ENCODE data around the gene KIAA1217.

KIAA1217 gene

DNA sequence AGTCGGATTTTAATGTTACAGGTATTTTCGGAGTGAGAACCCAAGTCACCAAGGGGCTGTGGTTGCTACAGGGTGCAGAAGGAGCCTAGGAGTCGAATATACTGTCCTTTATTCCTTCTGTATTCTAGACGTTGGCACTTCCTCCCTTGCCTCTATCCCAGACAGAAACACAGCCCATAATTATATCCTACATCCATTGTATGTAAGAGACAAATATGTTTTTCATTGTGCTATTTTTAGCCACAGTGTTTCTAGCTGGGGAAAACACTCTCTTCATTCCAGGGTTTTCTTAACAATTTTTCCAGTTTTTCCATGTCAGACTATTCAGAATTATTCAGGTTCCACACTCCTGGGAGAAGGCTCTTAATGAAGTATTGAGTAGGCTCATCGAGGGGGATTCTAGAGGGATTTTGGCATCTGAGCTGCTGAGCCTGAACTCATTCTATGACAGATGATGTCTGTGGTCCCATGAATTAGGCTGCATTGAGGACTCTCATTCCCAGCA, 32.6 kb downstream of the KIAA1217 start:
- no peak for DNase-seq (ENCODE audit: low read depth)

DNA sequence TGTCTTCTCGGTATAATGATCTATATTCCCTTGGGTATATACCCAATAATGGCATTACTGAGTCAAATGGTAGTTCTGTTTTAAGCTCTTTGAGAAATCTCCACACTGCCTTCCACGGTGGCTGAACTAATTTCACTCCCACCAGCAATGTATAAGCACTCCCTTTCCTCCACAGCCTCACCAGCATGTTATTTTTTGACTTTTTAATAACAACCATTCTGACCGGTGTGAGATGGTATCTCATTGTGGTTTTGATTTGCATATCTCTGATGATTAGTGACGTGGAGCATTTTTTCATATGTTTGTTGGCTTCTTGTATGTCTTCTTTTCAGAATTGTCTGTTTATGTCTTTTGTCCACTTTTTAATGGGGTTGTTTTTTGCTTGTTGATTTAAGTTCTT, 33.6 kb downstream of the KIAA1217 start:
- no peak for DNase-seq (ENCODE audit: low read depth)

DNA sequence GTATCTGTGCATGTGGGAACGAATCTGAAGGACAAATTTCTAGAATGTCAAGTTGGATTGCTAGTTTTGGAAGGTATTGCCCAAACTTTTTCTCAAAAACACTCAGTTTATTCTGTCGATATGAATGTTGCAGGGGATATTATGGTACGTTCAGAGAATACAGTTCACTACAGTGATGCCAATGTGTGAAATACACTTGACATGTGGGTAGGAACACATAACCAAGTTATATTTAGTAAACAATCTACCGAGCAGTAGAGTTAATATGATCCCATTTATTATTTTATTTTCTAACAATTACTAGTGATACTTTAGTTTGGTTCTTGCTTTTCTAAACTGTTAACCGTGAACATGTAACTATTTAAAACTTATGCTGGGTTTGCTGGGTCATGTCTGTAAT, 37.4 kb downstream of the KIAA1217 start:
- no peak for DNase-seq (ENCODE audit: low read depth)

- no peak for DNase-seq (ENCODE audit: low read depth)
These were observed 38.9 kb downstream of the KIAA1217 start for GRCh38 chr10:24247841-24248240.

DNA sequence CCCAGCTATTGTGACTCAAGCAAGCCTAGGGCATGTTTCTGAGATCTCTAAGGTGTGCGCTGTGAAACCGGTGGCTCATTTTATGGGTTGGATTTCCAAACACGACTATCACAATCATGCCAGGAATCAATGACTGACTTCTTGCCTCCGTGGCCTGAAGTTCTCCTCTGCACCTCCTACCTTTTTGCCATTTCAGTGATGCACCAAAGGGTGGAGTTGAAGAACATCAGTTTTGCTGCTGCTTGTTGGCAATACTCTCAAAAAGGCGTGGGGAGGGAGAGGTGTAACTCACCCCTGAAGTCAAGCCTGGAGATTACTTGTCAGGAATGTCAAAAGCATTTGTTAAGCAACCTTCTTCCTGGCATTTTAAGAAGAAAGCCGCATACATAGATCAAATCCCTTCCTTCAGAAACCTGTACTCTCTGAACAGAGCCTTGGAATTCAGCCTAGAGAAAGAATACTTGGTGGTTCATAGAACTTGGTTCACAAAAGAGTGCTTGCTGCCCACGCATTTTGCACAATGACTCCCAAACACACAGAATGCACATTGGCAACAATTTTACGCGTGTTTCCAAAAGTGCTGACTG, 41.0 kb downstream of the KIAA1217 start:
- DNase-seq (ENCODE audit: low read depth) = no peak

GRCh38 chr10:24251547-24251946, 42.6 kb downstream of the KIAA1217 start:
- no peak for DNase-seq (ENCODE audit: low read depth)

GRCh38 chr10:24254180-24254579, 45.2 kb downstream of the KIAA1217 start:
- no peak for DNase-seq (ENCODE audit: low read depth)

- DNase-seq (ENCODE audit: low read depth) = no peak
These were observed 46.4 kb downstream of the KIAA1217 start for GRCh38 chr10:24255115-24255880.

DNA sequence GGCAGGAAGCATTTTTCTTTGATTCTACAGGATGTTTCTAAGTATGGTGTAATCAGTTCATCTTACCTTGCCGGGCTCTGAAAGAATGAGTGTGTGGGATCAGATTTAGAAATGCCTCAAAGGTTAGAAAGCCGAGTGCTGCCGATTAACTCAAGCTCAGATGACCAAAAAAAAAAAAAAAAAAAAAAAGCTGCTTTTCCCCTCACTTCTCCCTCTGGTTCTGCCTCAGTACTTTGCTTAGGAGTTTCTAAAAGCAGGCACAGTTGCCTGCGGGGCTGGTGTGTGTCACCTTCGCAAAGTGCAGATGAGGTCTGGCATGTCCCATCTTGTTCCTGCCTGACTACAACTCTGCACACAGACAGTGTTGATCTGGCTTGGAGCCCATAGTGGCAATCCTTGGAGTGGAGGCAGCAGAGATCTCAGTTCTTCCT, 47.0 kb downstream of the KIAA1217 start:
- DNase-seq (ENCODE audit: low read depth) = no peak

DNA sequence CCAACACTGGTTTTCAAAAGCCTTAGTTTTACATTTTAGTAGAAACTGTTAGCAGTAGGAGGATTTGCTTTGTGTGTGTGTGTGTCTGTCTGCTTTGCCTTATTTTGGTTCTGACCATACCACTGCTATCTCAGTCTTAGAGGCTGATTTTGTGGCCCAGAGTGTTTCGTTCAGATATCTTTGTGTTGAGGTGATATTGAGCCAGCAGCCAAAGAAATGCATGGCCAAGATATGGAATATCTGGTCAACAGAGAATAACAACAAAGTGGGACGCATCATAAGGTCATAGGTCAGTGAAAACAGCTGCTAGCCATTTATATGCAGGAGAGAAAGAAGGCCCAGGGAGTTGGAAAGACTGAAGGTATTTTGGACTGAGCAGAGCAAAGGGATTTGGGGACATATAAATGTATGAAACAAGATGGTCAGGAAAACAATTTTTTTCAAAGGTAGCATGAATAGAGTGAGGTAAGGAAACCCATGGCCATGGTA, 47.7 kb downstream of the KIAA1217 start:
- DNase-seq (ENCODE audit: low read depth) = no peak

- DNase-seq (ENCODE audit: low read depth) = no peak
These were observed 48.6 kb downstream of the KIAA1217 start for GRCh38 chr10:24257588-24257987.

GRCh38 chr10:24259365-24260130, 50.6 kb downstream of the KIAA1217 start:
- no peak for DNase-seq (ENCODE audit: low read depth)

DNA sequence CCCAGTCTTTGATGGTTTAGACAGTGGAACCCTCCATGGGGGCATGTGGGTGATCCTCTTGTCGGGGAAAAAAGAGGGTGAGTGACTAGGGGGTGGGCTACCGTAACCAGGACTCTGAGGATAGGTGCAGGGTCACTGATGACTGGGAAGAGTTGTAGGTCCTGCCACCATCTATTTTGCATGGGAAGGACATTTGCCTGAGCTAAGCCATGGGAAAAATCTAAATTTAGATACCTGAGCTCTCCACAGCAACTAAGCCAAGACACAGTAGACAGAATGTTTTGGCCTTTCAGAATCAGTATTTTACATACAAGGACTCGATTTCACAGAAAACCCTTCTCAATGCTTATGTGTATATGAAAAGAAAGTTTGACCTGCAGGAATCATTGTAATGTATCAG, 52.7 kb downstream of the KIAA1217 start:
- DNase-seq (ENCODE audit: low read depth) = no peak

DNA sequence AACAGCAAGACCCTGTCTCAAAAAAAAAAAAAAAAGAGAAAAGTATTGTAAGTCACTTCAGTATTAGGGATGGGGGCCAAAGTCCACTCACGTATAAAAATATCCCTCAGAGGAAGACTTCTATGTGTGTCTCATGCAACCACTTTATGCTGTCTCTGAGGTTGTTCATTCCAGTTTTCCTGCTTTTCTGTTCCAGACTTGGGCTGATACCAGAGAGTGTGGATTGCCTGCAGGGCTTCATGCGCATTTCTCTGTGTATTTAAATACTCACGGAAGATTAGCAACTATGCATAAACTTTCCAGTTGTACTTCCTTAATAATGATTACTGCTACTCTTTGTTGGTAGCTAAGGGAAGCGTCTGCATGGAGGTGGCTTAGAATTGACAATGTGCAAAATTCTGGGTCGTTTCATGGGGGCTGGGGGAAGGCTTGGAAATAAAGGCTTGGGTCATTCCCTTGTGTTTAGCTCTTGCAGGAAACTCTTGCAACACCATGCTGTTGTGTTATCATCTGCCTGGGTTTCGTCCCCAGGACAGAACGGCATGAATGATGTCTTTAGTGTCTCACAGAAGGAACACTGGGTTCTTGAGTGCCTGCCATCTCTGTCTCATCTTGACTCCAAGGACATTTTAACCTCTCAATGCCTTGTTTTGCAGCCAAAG, 54.1 kb downstream of the KIAA1217 start:
- DNase-seq (ENCODE audit: low read depth) = no peak

DNA sequence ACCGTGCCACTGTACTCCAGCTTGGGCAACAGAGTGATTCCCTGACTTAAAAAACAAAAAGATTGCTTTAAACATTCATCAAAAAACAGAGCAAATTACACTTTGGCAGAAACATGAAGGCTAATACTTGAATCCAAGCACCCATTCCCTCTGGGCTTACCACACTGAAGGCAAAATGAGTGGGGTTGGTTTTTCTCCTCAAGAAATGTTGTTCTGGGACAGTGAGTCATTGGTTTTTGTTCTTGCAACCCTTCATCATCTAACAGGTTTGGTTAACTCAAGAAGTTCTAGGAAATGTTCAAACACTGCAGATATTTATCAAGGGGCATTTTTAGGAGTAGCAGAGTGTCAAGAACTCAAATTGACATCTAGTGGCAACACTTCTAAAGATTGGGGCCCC, 60.5 kb downstream of the KIAA1217 start:
- no peak for DNase-seq (ENCODE audit: low read depth)

DNA sequence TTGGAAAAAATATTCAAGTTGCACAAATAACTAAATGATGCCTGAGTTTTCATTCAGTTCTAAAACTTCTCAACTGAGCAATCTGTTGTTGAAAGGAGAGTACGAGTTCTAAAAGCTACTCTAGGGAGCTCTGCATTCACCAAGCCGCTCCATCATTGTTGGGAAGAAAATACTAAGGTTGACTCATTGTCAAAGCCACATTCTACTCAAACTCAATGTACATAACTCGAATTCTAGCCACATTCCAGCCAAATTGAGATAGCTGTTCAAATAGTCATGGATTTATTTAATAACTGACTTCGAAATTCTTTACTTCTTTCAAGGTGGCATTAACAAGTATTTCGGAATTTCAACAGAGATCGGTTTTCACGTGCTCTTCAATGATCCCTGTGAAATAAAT, 63.4 kb downstream of the KIAA1217 start:
- DNase-seq (ENCODE audit: low read depth) = no peak

GRCh38 chr10:24277277-24277676, 68.3 kb downstream of the KIAA1217 start:
- no peak for DNase-seq (ENCODE audit: low read depth)

GRCh38 chr10:24277771-24278170, 68.8 kb downstream of the KIAA1217 start:
- DNase-seq (ENCODE audit: low read depth) = no peak

DNA sequence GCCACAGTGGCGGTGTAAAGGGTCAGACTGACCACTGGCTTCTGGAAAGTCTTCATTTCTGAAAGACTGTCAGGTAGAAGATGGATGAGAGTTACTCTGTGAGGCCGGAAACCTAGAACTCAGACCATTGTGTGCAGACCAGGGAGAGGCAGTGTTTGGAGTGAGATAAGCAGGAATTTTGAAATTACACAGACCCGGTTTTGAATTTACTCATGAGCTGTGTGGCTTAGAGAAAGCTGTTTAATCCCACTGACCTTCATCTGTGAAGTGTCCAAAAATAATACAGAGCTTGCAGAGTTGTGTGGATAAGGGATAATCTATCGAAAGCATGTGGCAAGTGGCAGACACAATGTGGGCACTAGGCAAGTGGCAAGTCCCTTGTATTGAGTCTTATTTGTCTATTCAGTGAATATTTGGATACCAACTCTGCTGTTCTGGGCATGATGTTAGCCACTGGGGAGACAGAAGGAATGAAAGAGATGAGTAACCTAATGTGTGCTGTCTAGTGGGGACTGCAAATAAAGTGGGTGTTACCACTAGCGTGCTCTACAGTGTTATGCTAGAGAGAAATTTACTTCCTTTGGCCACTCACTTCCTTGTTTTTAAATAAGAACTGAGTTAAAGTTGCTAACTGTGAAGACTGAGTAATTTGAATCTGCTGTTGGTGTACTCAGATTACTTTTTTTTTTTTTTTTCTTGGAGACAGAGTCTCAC, 69.4 kb downstream of the KIAA1217 start:
- no peak for DNase-seq (ENCODE audit: low read depth)

- no peak for DNase-seq (ENCODE audit: low read depth)
These were observed 70.2 kb downstream of the KIAA1217 start for GRCh38 chr10:24279166-24279565.

GRCh38 chr10:24287559-24288195, 78.7 kb downstream of the KIAA1217 start:
- no peak for DNase-seq (ENCODE audit: low read depth)
